ENCODE data around the gene ZXDC. TPM values are rescaled to one million over a fixed set of nuclear protein-coding genes. Genes with fewer than 3 reads are reported as not detected.

The ZXDC gene
- total and polyA plus RNA-seq, 7 donors = 10.6 to 39.5 (median 30.3) TPM

- ATAC-seq (no peak), DNase-seq (peak in 1 of 2 donors; percentile 5)
- Histone ChIP-seq H3K4me3 (no peak overlapping the region), H3K27me3 (ENCODE audit: insufficient read depth in 3 of 3, low read length in 2 of 3) (no peaks in the 10 kb centered on the region), H3K9me3 (no peaks in the 10 kb centered on the region), H3K27ac (no peak overlapping the region), H3K4me1 (peaks cover 18% of the 10 kb centered on the region), H3K36me3 (ENCODE audit: insufficient read depth in 1 of 2, low read depth in 1 of 2) (no peaks in the 10 kb centered on the region)
- TF ChIP-seq CTCF (IDR thresholded peaks at IDR 0.05) = no peak
- intact Hi-C loops (cut with DNase I) = no loop called here
- WGBS, 3 donors = 93 to 97% (median 97%) methylated on average over 9 of the region's 9 CpGs
Measured at GRCh38 chr3:126485956-126486355, 10.3 kb upstream of the ZXDC start.

- Histone ChIP-seq H3K9me3 (no peaks in the 10 kb centered on the region), H3K27me3 (ENCODE audit: insufficient read depth in 3 of 3, low read length in 2 of 3) (no peaks in the 10 kb centered on the region), H3K36me3 (ENCODE audit: insufficient read depth in 1 of 2, low read depth in 1 of 2) (no peaks in the 10 kb centered on the region), H3K27ac (no peak overlapping the region), H3K4me3 (no peak overlapping the region), H3K4me1 (peaks cover 16% of the 10 kb centered on the region)
- ATAC-seq (no peak), DNase-seq (peak in 1 of 2 donors; percentile 6)
- 82 to 95% (median 87%) methylated on average over 8 of the region's 8 CpGs for WGBS, 3 donors
- TF ChIP-seq CTCF (IDR thresholded peaks at IDR 0.05) = no peak
- intact Hi-C loops (cut with DNase I) = no loop called here
Measured at GRCh38 chr3:126485176-126485897, 9.6 kb upstream of the ZXDC start.

- DNase-seq (peak in 1 of 2 donors; percentile 26), ATAC-seq (no peak)
- 74 to 83% (median 78%) methylated on average over 3 of the region's 3 CpGs for WGBS, 3 donors
- no peaks in the 10 kb centered on the region for H3K9me3 ChIP-seq
- H3K27ac ChIP-seq = peak overlapping the region; percentile 13
- H3K27me3 ChIP-seq (ENCODE audit: insufficient read depth in 3 of 3, low read length in 2 of 3) = no peaks in the 10 kb centered on the region
- peaks cover 16% of the 10 kb centered on the region for H3K4me1 ChIP-seq
- no peak overlapping the region for H3K4me3 ChIP-seq
- no peak for TF ChIP-seq CTCF (IDR thresholded peaks at IDR 0.05)
- H3K36me3 ChIP-seq (ENCODE audit: insufficient read depth in 1 of 2, low read depth in 1 of 2) = no peaks in the 10 kb centered on the region
- intact Hi-C loops (cut with DNase I) = no loop called here
Measured at GRCh38 chr3:126484662-126485061, 9.0 kb upstream of the ZXDC start.

- ATAC-seq (peak; percentile 68 to 87 (median 74)), DNase-seq (peak in 1 of 2 donors; percentile 60)
- TF ChIP-seq CTCF (IDR thresholded peaks at IDR 0.05) = no peak
- whole genome bisulfite sequencing, 3 donors = 26 to 42% (median 36%) methylated on average over 3 of the region's 3 CpGs
- Histone ChIP-seq H3K27me3 (ENCODE audit: insufficient read depth in 3 of 3, low read length in 2 of 3) (no peaks in the 10 kb centered on the region), H3K4me3 (no peak overlapping the region), H3K4me1 (peaks cover 16% of the 10 kb centered on the region), H3K27ac (no peak overlapping the region), H3K9me3 (no peaks in the 10 kb centered on the region), H3K36me3 (ENCODE audit: insufficient read depth in 1 of 2, low read depth in 1 of 2) (no peaks in the 10 kb centered on the region)
- intact Hi-C loops (cut with DNase I) = no loop called here
Measured at GRCh38 chr3:126484148-126484547, 8.5 kb upstream of the ZXDC start.

All from psoas muscle (tissue), 8 donors.